Upper lobe of right lung (tissue), 1 donor: ENCODE data around the gene TMEM186. TPM values are rescaled to one million over a fixed set of nuclear protein-coding genes. Genes with fewer than 3 reads are reported as not detected.
"Not testable (repeated sequence)": the region's sequence is repeated elsewhere in the genome, so short reads cannot be mapped to it uniquely, and the experiment has no call there.

Experiments
- ATAC-seq: fragments of 200-7000 bp; cut with Tn5 transposase; one replicate; pipeline ENCODE4 v1.9.1; 2020; ENCODE audit warnings: mild to moderate bottlenecking, moderate library complexity
- DNase-seq: peaks from one replicate; pipeline ENCODE4 v3.0.0-alpha.2; 2020
- H3K27ac ChIP-seq: fragments of 200-600 bp; one replicate; pipeline ENCODE4 v1.8.0; 2022
- H3K27me3 ChIP-seq: fragments of 200-600 bp; one replicate; pipeline ENCODE4 v1.8.0; 2022; ENCODE audit warnings: mild to moderate bottlenecking
- H3K36me3 ChIP-seq: fragments of 200-600 bp; one replicate; pipeline ENCODE4 v1.8.0; 2022
- H3K4me1 ChIP-seq: fragments of 200-600 bp; one replicate; pipeline ENCODE4 v1.8.0; 2022
- H3K4me3 ChIP-seq: fragments of 200-600 bp; one replicate; pipeline ENCODE4 v1.8.0; 2022; ENCODE audit warnings: mild to moderate bottlenecking
- H3K9me3 ChIP-seq: fragments of 200-600 bp; one replicate; pipeline ENCODE4 v1.8.0; 2022
- intact Hi-C: fragments of 100-400 bp; cut with DNase I; formaldehyde crosslinking; loops from one replicate; pipeline ENCODE4 v1.11.0; 2022
- long read RNA-seq: library from polyadenylated mRNA; unstranded; transcript quantifications from one replicate; pipeline ENCODE4 v2.0.0, GENCODE V29; 2021
- total RNA-seq: library from RNA; stranded (reverse); fragmentation: NEBNext Ultra II Directional; extraction: Animal tissue kit (Norgen Biotek cat#: 25700); gene quantifications from one replicate; pipeline ENCODE4 v1.2.1, GENCODE V29; 2021
- TF ChIP-seq, protein P1 (sequence below): fragments of 200-600 bp; IDR thresholded peaks from one replicate; pipeline ENCODE4 v1.8.0; 2022; ENCODE audit warnings: antibody characterized with exemption
- donor health status: DM: no; HTN: yes; CAD: no; lungs with severe emphysema.

The TMEM186 gene, protein sequence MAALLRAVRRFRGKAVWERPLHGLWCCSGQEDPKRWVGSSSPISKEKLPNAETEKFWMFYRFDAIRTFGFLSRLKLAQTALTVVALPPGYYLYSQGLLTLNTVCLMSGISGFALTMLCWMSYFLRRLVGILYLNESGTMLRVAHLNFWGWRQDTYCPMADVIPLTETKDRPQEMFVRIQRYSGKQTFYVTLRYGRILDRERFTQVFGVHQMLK
- total RNA-seq = 9.1 TPM
- long read RNA-seq, partial matches to known transcripts = 0 of 3 reads
- long read RNA-seq, other reads (novel, unspliced or antisense) = 1 of 3 reads

DNA sequence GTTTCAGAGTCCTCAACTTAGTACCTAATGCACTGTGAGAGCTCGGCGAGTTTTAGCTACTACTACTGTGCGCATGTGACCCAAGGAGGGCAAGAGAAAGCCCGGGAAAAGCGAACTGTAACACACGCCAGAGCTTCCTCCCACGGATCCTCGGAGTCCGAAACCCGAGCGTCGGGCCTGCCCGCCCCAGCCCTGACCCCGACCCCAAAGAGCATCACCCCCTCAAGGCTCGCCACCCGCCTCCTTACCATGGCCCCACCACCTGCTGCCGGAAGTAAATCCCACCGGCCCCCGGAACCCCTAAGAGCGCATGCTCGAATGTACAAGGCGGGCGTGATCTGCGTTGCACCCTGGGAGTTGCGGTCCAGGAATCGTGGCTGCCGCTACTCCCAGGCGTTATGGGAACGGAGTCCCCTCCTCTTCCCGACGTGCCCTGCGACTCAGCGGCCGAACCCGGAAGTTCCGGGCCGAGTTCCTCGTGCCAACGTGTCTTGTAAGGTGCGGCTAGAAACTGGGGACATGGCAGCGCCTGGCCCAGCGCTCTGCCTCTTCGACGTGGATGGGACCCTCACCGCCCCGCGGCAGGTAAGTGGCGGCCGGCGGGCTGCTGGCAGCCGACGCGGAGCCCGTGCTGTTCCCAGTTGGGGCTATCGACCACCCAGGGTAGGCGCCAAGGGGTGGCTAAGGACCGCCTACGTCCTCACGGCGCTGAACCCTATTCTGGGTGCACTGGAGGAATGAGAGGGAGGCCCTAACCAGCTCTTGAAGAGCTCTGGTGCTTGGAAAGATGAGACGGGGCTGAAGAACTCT, at the start of gene TMEM186, which contains the start of gene PMM2:
Gene TMEM186 (minus strand): TSS at position 276 of the 810 bp plus-strand sequence. CDS start 25 bp downstream, at position 251.
Gene PMM2 (plus strand): TSS at position 476 of the 810 bp plus-strand sequence. CDS start 44 bp downstream, at position 520.
- Histone ChIP-seq H3K36me3 (peaks cover 26% of the 10 kb centered on the region), H3K27me3 (no peaks in the 10 kb centered on the region), H3K27ac (peak within 1 kb of the TSS; percentile 88), H3K4me3 (peak within 1 kb of the TSS; percentile 97), H3K4me1 (peaks cover 28% of the 10 kb centered on the region), H3K9me3 (no peaks in the 10 kb centered on the region)
- TF ChIP-seq, protein P1, sequence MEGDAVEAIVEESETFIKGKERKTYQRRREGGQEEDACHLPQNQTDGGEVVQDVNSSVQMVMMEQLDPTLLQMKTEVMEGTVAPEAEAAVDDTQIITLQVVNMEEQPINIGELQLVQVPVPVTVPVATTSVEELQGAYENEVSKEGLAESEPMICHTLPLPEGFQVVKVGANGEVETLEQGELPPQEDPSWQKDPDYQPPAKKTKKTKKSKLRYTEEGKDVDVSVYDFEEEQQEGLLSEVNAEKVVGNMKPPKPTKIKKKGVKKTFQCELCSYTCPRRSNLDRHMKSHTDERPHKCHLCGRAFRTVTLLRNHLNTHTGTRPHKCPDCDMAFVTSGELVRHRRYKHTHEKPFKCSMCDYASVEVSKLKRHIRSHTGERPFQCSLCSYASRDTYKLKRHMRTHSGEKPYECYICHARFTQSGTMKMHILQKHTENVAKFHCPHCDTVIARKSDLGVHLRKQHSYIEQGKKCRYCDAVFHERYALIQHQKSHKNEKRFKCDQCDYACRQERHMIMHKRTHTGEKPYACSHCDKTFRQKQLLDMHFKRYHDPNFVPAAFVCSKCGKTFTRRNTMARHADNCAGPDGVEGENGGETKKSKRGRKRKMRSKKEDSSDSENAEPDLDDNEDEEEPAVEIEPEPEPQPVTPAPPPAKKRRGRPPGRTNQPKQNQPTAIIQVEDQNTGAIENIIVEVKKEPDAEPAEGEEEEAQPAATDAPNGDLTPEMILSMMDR = no peak
- peak; percentile 99 for ATAC-seq
- intact Hi-C loops = no loop called here
- DNase-seq = peak; percentile 98

DNA sequence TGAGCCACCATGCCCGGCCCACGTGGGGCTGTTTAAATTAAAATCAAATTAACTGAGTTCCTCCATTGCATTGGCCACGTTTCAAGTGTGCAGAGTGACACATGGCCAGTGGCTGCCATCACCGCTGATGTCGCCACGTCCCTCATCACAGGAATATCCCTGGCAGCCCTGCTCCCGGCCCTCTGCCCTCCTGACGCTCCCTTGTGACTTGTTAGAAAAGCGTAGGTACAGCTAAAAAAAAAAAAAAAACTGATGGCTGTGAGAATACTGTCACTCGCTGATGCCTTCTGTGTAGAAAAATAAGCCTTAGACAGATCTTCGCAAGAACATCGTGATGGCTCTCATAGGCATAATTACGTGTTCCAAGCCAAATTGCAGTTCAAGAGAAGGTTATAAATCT, 49.7 kb upstream of the TMEM186 start:
- intact Hi-C loops = no loop called here
- Histone ChIP-seq H3K27ac (no peak overlapping the region), H3K36me3 (peaks cover 33% of the 10 kb centered on the region), H3K4me1 (peaks cover 18% of the 10 kb centered on the region), H3K9me3 (no peaks in the 10 kb centered on the region), H3K4me3 (no peak overlapping the region), H3K27me3 (no peaks in the 10 kb centered on the region)
- TF ChIP-seq, protein P1 = no peak
- DNase-seq (no peak), ATAC-seq (no peak)

DNA sequence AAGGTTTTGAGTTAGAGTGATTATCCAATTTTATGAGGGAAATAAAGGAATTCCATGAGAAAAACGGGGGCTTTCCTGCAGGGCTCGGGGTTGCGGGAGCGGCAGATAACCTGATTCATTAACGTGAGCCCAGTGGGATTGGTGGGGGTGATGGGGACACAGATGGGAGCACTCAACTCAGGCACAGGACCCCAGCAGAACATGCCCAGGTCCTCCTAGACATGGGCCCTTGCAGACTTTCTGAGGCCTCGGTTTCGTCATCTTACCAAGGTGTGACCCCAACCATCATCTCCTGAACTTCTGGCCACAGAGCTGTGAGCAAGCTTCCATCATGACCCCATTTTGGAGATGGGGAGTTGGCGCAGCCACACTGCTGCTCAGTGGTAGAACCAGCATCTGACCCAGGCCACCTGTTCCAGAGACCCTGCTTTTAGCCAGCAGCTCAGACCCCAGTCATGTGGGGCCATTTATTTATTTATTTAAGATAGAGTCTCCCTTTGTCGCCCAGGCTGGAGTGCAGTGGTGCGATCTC, 49.0 kb upstream of the TMEM186 start:
- DNase-seq = no peak
- H3K4me3 ChIP-seq = no peak overlapping the region
- peaks cover 15% of the 10 kb centered on the region for H3K4me1 ChIP-seq
- no peaks in the 10 kb centered on the region for H3K27me3 ChIP-seq
- intact Hi-C loops = no loop called here
- TF ChIP-seq, protein P1 = no peak
- ATAC-seq = no peak
- peaks cover 29% of the 10 kb centered on the region for H3K36me3 ChIP-seq
- no peaks in the 10 kb centered on the region for H3K9me3 ChIP-seq
- no peak overlapping the region for H3K27ac ChIP-seq

DNA sequence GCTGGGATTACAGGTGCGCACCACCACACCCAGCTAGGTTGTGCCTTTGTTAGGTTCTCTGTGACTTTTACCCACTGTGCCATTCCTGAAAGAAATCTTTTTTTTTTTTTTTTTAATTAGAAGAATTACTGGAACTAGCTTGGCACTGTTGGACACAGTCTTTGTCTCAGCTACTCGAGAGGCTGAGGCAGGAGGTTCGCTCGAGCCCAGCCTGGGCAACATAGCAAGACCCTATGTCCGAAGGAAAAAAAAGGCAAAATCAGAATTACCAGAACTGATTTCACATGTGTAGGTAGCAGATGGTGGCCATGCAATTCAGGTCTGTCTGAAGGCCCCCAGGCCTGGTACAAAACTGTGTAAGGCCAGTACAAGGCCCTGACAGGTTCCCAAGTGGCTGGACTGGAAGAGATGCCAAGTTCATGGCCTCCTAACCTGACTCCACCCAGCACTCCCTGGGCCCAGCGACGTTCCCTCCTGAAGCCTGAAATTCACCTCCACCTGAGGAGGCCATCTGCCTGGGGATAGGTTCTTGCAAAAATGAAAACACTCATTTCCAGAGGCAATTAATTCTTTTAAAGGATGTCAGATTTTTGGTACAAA, 48.4 kb upstream of the TMEM186 start:
- Histone ChIP-seq H3K27me3 (no peaks in the 10 kb centered on the region), H3K36me3 (peaks cover 29% of the 10 kb centered on the region), H3K9me3 (no peaks in the 10 kb centered on the region), H3K4me3 (no peak overlapping the region), H3K4me1 (peaks cover 15% of the 10 kb centered on the region), H3K27ac (no peak overlapping the region)
- DNase-seq = no peak
- no peak for ATAC-seq
- TF ChIP-seq, protein P1 = no peak
- intact Hi-C loops = no loop called here

DNA sequence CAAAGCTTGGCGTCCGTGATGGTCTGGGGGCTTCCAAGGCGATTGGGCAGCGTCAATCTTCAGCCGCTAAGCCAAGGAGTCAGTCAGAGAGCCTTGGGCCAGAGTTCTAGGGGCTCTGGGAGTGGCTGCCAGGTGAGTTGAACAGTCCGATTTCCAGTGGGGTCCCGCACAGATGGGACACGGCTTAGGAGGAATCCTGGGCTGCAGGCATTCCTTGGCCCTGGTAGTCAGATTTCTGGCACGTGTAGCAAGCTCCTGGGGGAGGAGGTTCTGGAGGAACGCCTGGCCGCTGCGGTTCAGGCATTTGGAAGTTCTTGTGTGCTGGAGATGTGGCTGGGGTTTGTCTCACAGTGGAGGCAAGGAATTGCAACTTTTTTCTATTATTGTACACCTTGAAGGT, 45.9 kb upstream of the TMEM186 start:
- DNase-seq, H3K4me3 ChIP-seq, ATAC-seq, intact Hi-C loops, H3K27me3 ChIP-seq, H3K27ac ChIP-seq, H3K36me3 ChIP-seq, H3K4me1 ChIP-seq, H3K9me3 ChIP-seq: not testable (repeated sequence)

DNA sequence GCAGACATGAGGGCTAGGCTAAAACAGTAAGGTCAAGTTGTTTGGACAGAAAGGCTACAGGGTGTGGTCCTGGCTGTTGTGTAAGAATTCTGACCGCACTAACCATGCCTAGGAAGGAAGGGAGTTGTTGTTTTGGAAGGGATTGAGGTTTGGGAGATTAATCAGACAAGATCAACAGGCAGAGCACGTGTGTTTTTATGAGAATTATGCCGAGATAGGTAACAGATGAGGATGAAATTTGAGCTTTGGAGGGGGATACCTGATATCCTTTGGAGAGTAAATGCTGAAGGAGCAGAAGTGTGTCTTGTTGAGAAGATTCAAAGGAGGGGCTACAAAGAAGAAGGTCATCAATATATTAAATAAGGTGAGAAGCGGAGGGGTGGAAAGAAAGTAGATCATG, 44.6 kb upstream of the TMEM186 start:
- H3K36me3 ChIP-seq, H3K9me3 ChIP-seq, H3K27me3 ChIP-seq, DNase-seq, H3K4me3 ChIP-seq, H3K27ac ChIP-seq, ATAC-seq, H3K4me1 ChIP-seq, intact Hi-C loops: not testable (repeated sequence)

DNA sequence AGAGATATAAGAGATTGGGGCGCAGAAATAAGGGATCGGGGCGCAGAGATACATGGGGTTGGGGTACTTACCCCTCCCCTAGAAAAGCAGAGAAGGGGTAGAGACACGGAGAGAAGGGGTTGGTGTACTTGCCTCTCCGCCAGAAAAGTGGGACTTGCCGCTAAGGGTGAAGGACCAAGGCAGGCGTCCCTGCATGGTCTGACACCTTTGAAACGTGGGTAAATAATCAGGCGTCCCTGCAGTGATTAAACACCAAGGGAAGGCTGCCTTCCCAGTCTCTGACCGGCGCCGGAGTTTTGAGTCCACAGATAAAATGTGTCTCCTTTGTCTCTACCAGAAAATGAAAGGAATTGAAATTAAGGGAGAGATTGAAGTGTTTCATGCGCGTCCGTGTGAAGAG, 40.2 kb upstream of the TMEM186 start:
- H3K27ac ChIP-seq, H3K36me3 ChIP-seq, H3K9me3 ChIP-seq, intact Hi-C loops, H3K4me3 ChIP-seq, ATAC-seq, H3K4me1 ChIP-seq, H3K27me3 ChIP-seq, DNase-seq: not testable (repeated sequence)

DNA sequence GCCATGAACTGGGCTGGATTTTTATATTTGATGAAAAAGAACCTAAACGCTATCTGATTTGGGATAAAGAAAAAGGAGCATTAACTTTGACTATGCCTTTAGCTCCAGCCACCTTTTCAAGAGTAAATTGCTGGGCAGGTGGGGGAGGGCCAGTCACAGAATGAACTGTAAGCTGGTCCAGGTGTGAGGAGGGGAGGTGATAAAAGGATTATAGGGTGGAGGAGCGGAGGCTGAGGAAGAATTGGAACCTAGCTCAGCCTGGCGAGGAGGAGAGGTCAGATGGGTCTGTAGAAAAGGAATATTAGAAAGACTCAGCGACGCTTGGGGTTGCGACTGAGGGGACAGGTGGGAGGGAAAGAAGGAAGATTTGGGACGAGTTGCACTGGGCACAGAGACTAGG, 39.4 kb upstream of the TMEM186 start:
- H3K9me3 ChIP-seq, DNase-seq, H3K4me3 ChIP-seq, H3K27me3 ChIP-seq, intact Hi-C loops, H3K4me1 ChIP-seq, ATAC-seq, H3K36me3 ChIP-seq, H3K27ac ChIP-seq: not testable (repeated sequence)
